Mammary epithelial cell (primary cell): ENCODE measurements around the gene LDB1.

ENCODE experiments used
- CTCF ChIP-seq, 2 donors: IDR thresholded peaks in 1 of 2; conservative IDR thresholded peaks in 1 of 2; 2 replicates each; pipeline ENCODE4 v1.5.1; 2011 to 2012; ENCODE audit warnings: inconsistent platforms in 2 of 2, low read length in 2 of 2, mild to moderate bottlenecking in 2 of 2, control low read depth in 1 of 2, low read depth in 1 of 2; ENCODE audit not compliant: insufficient read depth in 1 of 2; ENCODE audit errors: extremely low read depth in 1 of 2
- EZH2 ChIP-seq: IDR thresholded peaks from 2 replicates; pipeline ENCODE4 v1.6.1; 2012; ENCODE audit warnings: low read length, inconsistent platforms, borderline replicate concordance

GRCh38 chr10:102059987-102060386 is 60.2 kb downstream of the LDB1 start:
- TF ChIP-seq CTCF (conservative IDR thresholded peaks at IDR 0.05 in 1 of 2, IDR thresholded peaks at IDR 0.05 in 1 of 2; ENCODE audit: extremely low read depth in 1 of 2, insufficient read depth in 1 of 2, low read depth in 1 of 2, low read length in 2 of 2) (no peak), EZH2 (no peak)
